H1 (cell line): ENCODE results near the gene LMNTD2. TPM values are rescaled to one million over a fixed set of nuclear protein-coding genes. Genes with fewer than 3 reads are reported as not detected.

ENCODE experiments used
- CTCF ChIA-PET: fragments of 300-600 bp; sonication (Branson Sonifier 250); formaldehyde crosslinking; loops from one replicate; lab custom pipeline; 2021; ENCODE audit not compliant: partially characterized antibody; lab: Charles Lee
- POLR2A ChIA-PET: fragments of 300-600 bp; sonication (Branson Sonifier 250); formaldehyde crosslinking; loops from one replicate; lab custom pipeline; 2021; ENCODE audit warnings: inconsistent platforms; ENCODE audit not compliant: partially characterized antibody; lab: Charles Lee
- DNase-seq, 2 experiments: peaks; one replicate each; pipeline versions ENCODE4 v3.0.0 to v3.0.0-alpha.2; 2010 to 2022; ENCODE audit warnings: low spot score in 2 of 2, low read depth in 1 of 2, mixed read lengths in 1 of 2
- FAIRE-seq: peaks from 2 replicates; lab custom pipeline; 2011; peaks lifted over from hg19 to GRCh38; lab: Jason Lieb, UNC
- H2AFZ ChIP-seq: 2 replicates; pipeline ENCODE4 v1.8.1; 2012; ENCODE audit warnings: low read length, inconsistent platforms
- H2AK5ac ChIP-seq: 2 replicates; pipeline ENCODE4 v1.6.1; 2013; ENCODE audit warnings: low read depth, low read length
- H2BK120ac ChIP-seq: replicated peaks from 2 replicates; pipeline ENCODE3; 2013; ENCODE audit warnings: low read depth, low read length, inconsistent platforms
- H2BK12ac ChIP-seq: 2 replicates; pipeline ENCODE4 v1.6.1; 2013; ENCODE audit warnings: low read depth, low read length
- H2BK15ac ChIP-seq: 2 replicates; pipeline ENCODE4 v1.6.1; 2013; ENCODE audit warnings: low read length
- H2BK20ac ChIP-seq: 2 replicates; pipeline ENCODE4 v1.6.1; 2013; ENCODE audit warnings: low read length
- H2BK5ac ChIP-seq: 2 replicates; pipeline ENCODE4 v1.6.1; 2013; ENCODE audit warnings: low read depth, low read length
- H3K14ac ChIP-seq: 2 replicates; pipeline ENCODE4 v1.6.1; 2013; ENCODE audit warnings: inconsistent platforms; ENCODE audit not compliant: insufficient read length
- H3K18ac ChIP-seq: 2 replicates; pipeline ENCODE4 v1.6.1; 2013; ENCODE audit warnings: low read length; ENCODE audit errors: extremely low read depth
- H3K23ac ChIP-seq: 2 replicates; pipeline ENCODE4 v1.6.1; 2013; ENCODE audit warnings: inconsistent platforms; ENCODE audit not compliant: insufficient read length
- H3K23me2 ChIP-seq: 2 replicates; pipeline ENCODE4 v1.6.1; 2013; ENCODE audit warnings: low read depth, low read length
- H3K27ac ChIP-seq: 2 replicates; pipeline ENCODE4 v1.6.1; 2011; ENCODE audit warnings: low read depth, low read length, inconsistent platforms
- H3K27me3 ChIP-seq, 4 experiments: replicated peaks in 1 of 4; 1 replicate in 1 of 4; 2 replicates in 3 of 4; pipeline versions ENCODE4 v1.6.1 to v1.8.1; 2011 to 2013; ENCODE audit warnings: low read length in 3 of 4, mild to moderate bottlenecking in 3 of 4, inconsistent platforms in 2 of 4, mixed read lengths in 2 of 4, moderate library complexity in 1 of 4; ENCODE audit not compliant: control insufficient read depth in 3 of 4, insufficient read depth in 3 of 4; ENCODE audit errors: extremely low read depth in 1 of 4
- H3K36me3 ChIP-seq, 4 experiments: 2 replicates each; pipeline versions ENCODE4 v1.6.1 to v1.8.1; 2011 to 2013; ENCODE audit warnings: mild to moderate bottlenecking in 4 of 4, low read length in 3 of 4, moderate library complexity in 2 of 4, control low read depth in 1 of 4, inconsistent platforms in 1 of 4; ENCODE audit not compliant: insufficient read depth in 4 of 4, control insufficient read depth in 2 of 4
- H3K4ac ChIP-seq: replicated peaks from 2 replicates; pipeline ENCODE3; 2013; ENCODE audit warnings: low read length, low read depth, mixed read lengths, inconsistent platforms; ENCODE audit not compliant: insufficient read length
- H3K4me1 ChIP-seq, 4 experiments: replicated peaks in 1 of 4; 1 replicate in 1 of 4; 2 replicates in 3 of 4; pipeline versions ENCODE4 v1.6.1 to v1.8.1; 2011 to 2013; ENCODE audit warnings: low read length in 3 of 4, inconsistent platforms in 2 of 4, mixed read lengths in 1 of 4; ENCODE audit not compliant: insufficient read depth in 4 of 4, control insufficient read depth in 3 of 4
- H3K4me2 ChIP-seq, 2 experiments: 2 replicates each; pipeline versions ENCODE4 v1.6.1 to v1.8.1; 2011 to 2013; ENCODE audit warnings: low read depth in 2 of 2, low read length in 2 of 2, control low read depth in 1 of 2, inconsistent platforms in 1 of 2, mild to moderate bottlenecking in 1 of 2; ENCODE audit not compliant: insufficient read depth in 1 of 2
- H3K4me3 ChIP-seq, 4 experiments: fragments of 200-600, 300-600 bp in 1 of 4; sonication (generic), shearing (Covaris generic), sonication (Bioruptor Twin) in 1 of 4; 2 replicates each; pipeline versions ENCODE4 v1.5.1 to v1.8.1; 2011 to 2016; ENCODE audit warnings: low read length in 4 of 4, low read depth in 3 of 4, control low read depth in 2 of 4, inconsistent platforms in 2 of 4, mild to moderate bottlenecking in 2 of 4, mixed read lengths in 1 of 4, moderate library complexity in 1 of 4; ENCODE audit not compliant: insufficient read depth in 2 of 4; ENCODE audit errors: extremely low read depth in 1 of 4
- H3K56ac ChIP-seq: replicated peaks from 2 replicates; pipeline ENCODE3; 2013; ENCODE audit warnings: low read depth, mild to moderate bottlenecking, mixed read lengths, low read length, inconsistent platforms; ENCODE audit not compliant: insufficient read length
- H3K79me1 ChIP-seq: 2 replicates; pipeline ENCODE4 v1.6.1; 2013; ENCODE audit warnings: low read depth, low read length, control low read depth
- H3K79me2 ChIP-seq, 2 experiments: 2 replicates each; pipeline versions ENCODE4 v1.6.1 to v1.8.1; 2012 to 2013; ENCODE audit warnings: low read length in 2 of 2, mild to moderate bottlenecking in 2 of 2, inconsistent platforms in 1 of 2; ENCODE audit not compliant: insufficient read depth in 2 of 2, control insufficient read depth in 1 of 2
- H3K9ac ChIP-seq, 4 experiments: replicated peaks in 1 of 4; 1 replicate in 1 of 4; 2 replicates in 3 of 4; pipeline versions ENCODE4 v1.6.1 to v1.8.1; 2011 to 2013; ENCODE audit warnings: low read depth in 3 of 4, low read length in 3 of 4, control low read depth in 2 of 4, mild to moderate bottlenecking in 2 of 4, moderate library complexity in 2 of 4, inconsistent platforms in 1 of 4; ENCODE audit errors: extremely low read depth in 1 of 4
- H3K9me3 ChIP-seq, 2 experiments: 2 replicates each; pipeline versions ENCODE4 v1.6.1 to v1.8.1; 2012 to 2013; ENCODE audit warnings: mild to moderate bottlenecking in 2 of 2, moderate library complexity in 2 of 2, control low read depth in 1 of 2, inconsistent platforms in 1 of 2, low read depth in 1 of 2, low read length in 1 of 2, mixed read lengths in 1 of 2; ENCODE audit not compliant: insufficient read depth in 2 of 2
- H4K20me1 ChIP-seq, 2 experiments: replicated peaks in 1 of 2; 2 replicates each; pipeline versions ENCODE3 to v1.8.1; 2011 to 2013; ENCODE audit warnings: inconsistent platforms in 2 of 2, low read length in 2 of 2, mild to moderate bottlenecking in 1 of 2; ENCODE audit not compliant: insufficient read depth in 2 of 2, control insufficient read depth in 1 of 2
- H4K5ac ChIP-seq: 2 replicates; pipeline ENCODE4 v1.6.1; 2013; ENCODE audit warnings: low read length, low read depth, mixed read lengths, inconsistent platforms; ENCODE audit not compliant: insufficient read length
- H4K8ac ChIP-seq: 2 replicates; pipeline ENCODE4 v1.8.0; 2013; ENCODE audit warnings: mild to moderate bottlenecking, moderate library complexity, low read length, inconsistent platforms; ENCODE audit not compliant: insufficient read depth; ENCODE audit errors: extremely low read depth
- H4K91ac ChIP-seq: replicated peaks from 2 replicates; pipeline ENCODE3; 2013; ENCODE audit warnings: low read length, mixed read lengths, inconsistent platforms; ENCODE audit not compliant: insufficient read length
- CBX8 ChIP-seq: fragments of 300-800, 300-1000 bp; sonication (generic); IDR thresholded peaks from 2 replicates; pipeline ENCODE4 v1.7.1; 2016; ENCODE audit warnings: low read depth, low read length, borderline replicate concordance
- CHD1 ChIP-seq: IDR thresholded peaks from 2 replicates; pipeline ENCODE4 v1.6.1; 2012; ENCODE audit warnings: low read depth, low read length, improper control_type of control experiment
- NRF1 ChIP-seq: IDR thresholded peaks from 2 replicates; pipeline ENCODE4 v1.6.1; 2011; ENCODE audit warnings: mild to moderate bottlenecking, low read depth, low read length, improper control_type of control experiment
- POU5F1 ChIP-seq: IDR thresholded peaks from 2 replicates; pipeline ENCODE4 v1.6.1; 2011; ENCODE audit warnings: low read depth, mild to moderate bottlenecking, low read length, moderate library complexity
- SIN3A ChIP-seq, 2 experiments: IDR thresholded peaks in 1 of 2; conservative IDR thresholded peaks in 1 of 2; 2 replicates each; pipeline ENCODE4 v1.6.1; 2011 to 2012; ENCODE audit warnings: low read length in 2 of 2, improper control_type of control experiment in 1 of 2, low read depth in 1 of 2, mild to moderate bottlenecking in 1 of 2
- SRF ChIP-seq: IDR thresholded peaks from 2 replicates; pipeline ENCODE4 v1.6.1; 2011; ENCODE audit warnings: mild to moderate bottlenecking, low read depth, low read length, moderate library complexity
- TCF12 ChIP-seq: IDR thresholded peaks from 2 replicates; pipeline ENCODE4 v1.6.1; 2011; ENCODE audit warnings: low read depth, mild to moderate bottlenecking, low read length
- WGBS, 2 experiments: shearing (Covaris generic) in 1 of 2; methylation state at CpG; one replicate each; pipeline versions ENCODE4 v1.1.6 to v1.1.7; 2013 to 2015; ENCODE audit warnings: low lambda C conversion rate in 2 of 2, mixed read lengths in 2 of 2, inconsistent platforms in 1 of 2, low coverage in 1 of 2, missing lambda C conversion rate in 1 of 2; ENCODE audit not compliant: insufficient replicate concordance in 2 of 2, insufficient coverage in 1 of 2, insufficient read length in 1 of 2; ENCODE audit errors: extremely low coverage in 1 of 2, missing lambda C conversion rate in 1 of 2; 5-methylcytosine and 5-hydroxymethylcytosine counted together
- polyA plus RNA-seq, 7 experiments: library from polyadenylated mRNA; depleted of rRNA in 3 of 7; stranded (reverse) in 5 of 7; unstranded in 2 of 7; fragments of >200 nt in 5 of 7; fragments of 200-250 nt in 2 of 7; gene quantifications; 1 replicate in 5 of 7; 2 replicates in 1 of 7; 4 replicates in 1 of 7; pipeline versions ENCODE4 v1.2.1 to v1.2.3, GENCODE V29; 2011 to 2013; ENCODE audit warnings: missing spikeins in 2 of 7, mixed read lengths in 2 of 7
- total RNA-seq: library from RNA; stranded (reverse); fragmentation: NEBNext Ultra II Directional; extraction: Animal tissue kit (Norgen Biotek cat#: 25700); gene quantifications from 2 replicates; pipeline ENCODE4 v1.2.1, GENCODE V29; 2021

LMNTD2 gene
- total and polyA plus RNA-seq, 2 of the 8 experiments (the other 6 are each of a cell fraction or from before 2014, with no cell fraction given): 1.6 to 3.1 TPM

- 96% methylated on average over 30 of the region's 33 CpGs; no CpG with 5 or more reads in 1 of the 2 experiments for WGBS, 2 experiments
- H4K91ac ChIP-seq: no peak overlapping the region
- no peaks in the 10 kb centered on the region for H3K79me2 ChIP-seq
- H3K18ac ChIP-seq: no peak overlapping the region
- H3K79me1 ChIP-seq: no peaks in the 10 kb centered on the region
- TF ChIP-seq POU5F1 (no peak), SRF (no peak), NRF1 (no peak), TCF12 (no peak), CBX8 (no peak), SIN3A (conservative IDR thresholded peaks at IDR 0.05 in 1 of 2, IDR thresholded peaks at IDR 0.05 in 1 of 2; ENCODE audit: low read depth in 1 of 2, low read length in 2 of 2) (no peak), CHD1 (no peak)
- H3K27ac ChIP-seq: no peak overlapping the region; the same call in 1 of the 2 replicates
- no peak overlapping the region for H2AK5ac ChIP-seq
- H3K36me3 ChIP-seq: peaks cover 0 to 15% (median 6%) of the 10 kb centered on the region in 4 experiments; a peak in 5 of 8 replicates
- H3K9me3 ChIP-seq: no peaks in the 10 kb centered on the region
- ChIA-PET POLR2A (interaction anchor here (0.6 to 1.8 kb wide), 7 partner anchors 14 to 307 kb away, joined by 3 to 8 read pairs (median 3); no protein-coding TSS in a partner anchor), CTCF (interaction anchor here (1.5 to 1.6 kb wide), 2 partner anchors 11 to 15 kb away, joined by 4 to 9 read pairs; no protein-coding TSS in a partner anchor)
- H2BK120ac ChIP-seq: no peak overlapping the region
- FAIRE-seq (no peak), DNase-seq (no peak)
- no peak overlapping the region for H2BK5ac ChIP-seq
- no peak overlapping the region for H2BK15ac ChIP-seq
- H4K8ac ChIP-seq: peak overlapping the region; percentile 57
- no peak overlapping the region for H2BK20ac ChIP-seq
- peaks cover 7 to 11% of the 10 kb centered on the region in 2 experiments for H4K20me1 ChIP-seq
- no peak overlapping the region for H4K5ac ChIP-seq
- H3K56ac ChIP-seq: no peak overlapping the region
- H3K14ac ChIP-seq: no peak overlapping the region
- H3K23me2 ChIP-seq: peaks cover 21% of the 10 kb centered on the region; the same call in 1 of the 2 replicates
- no peak overlapping the region for H3K4me3 ChIP-seq
- H3K4me2 ChIP-seq: no peak overlapping the region
- H3K4ac ChIP-seq: no peak overlapping the region
- no peak overlapping the region for H2BK12ac ChIP-seq
- peaks cover 0 to 15% (median 9%) of the 10 kb centered on the region in 4 experiments; a peak in 5 of 7 replicates for H3K4me1 ChIP-seq
- no peak overlapping the region for H2AFZ ChIP-seq
- no peak overlapping the region for H3K9ac ChIP-seq
- peaks cover 0 to 14% (median 4%) of the 10 kb centered on the region in 4 experiments; a peak in 5 of 7 replicates for H3K27me3 ChIP-seq
- no peak overlapping the region for H3K23ac ChIP-seq
Observed at GRCh38 chr11:532986-533585, 27.5 kb downstream of the LMNTD2 start.
